Mammary epithelial cell (primary cell): ENCODE results near the gene BCO1.

Source experiments
- CTCF ChIP-seq, 2 donors: IDR thresholded peaks in 1 of 2; conservative IDR thresholded peaks in 1 of 2; 2 replicates each; pipeline ENCODE4 v1.5.1; 2011 to 2012; ENCODE audit warnings: inconsistent platforms in 2 of 2, low read length in 2 of 2, mild to moderate bottlenecking in 2 of 2, control low read depth in 1 of 2, low read depth in 1 of 2; ENCODE audit not compliant: insufficient read depth in 1 of 2; ENCODE audit errors: extremely low read depth in 1 of 2
- EZH2 ChIP-seq: IDR thresholded peaks from 2 replicates; pipeline ENCODE4 v1.6.1; 2012; ENCODE audit warnings: low read length, inconsistent platforms, borderline replicate concordance

GRCh38 chr16:81284995-81285600 is 46.6 kb downstream of the BCO1 start:
- TF ChIP-seq CTCF (conservative IDR thresholded peaks at IDR 0.05 in 1 of 2, IDR thresholded peaks at IDR 0.05 in 1 of 2; ENCODE audit: extremely low read depth in 1 of 2, insufficient read depth in 1 of 2, low read depth in 1 of 2, low read length in 2 of 2) (no peak), EZH2 (no peak)
